ENCODE data around the gene KRT31. TPM values are rescaled to one million over a fixed set of nuclear protein-coding genes. Genes with fewer than 3 reads are reported as not detected.

Gene KRT31
- total and polyA plus RNA-seq, 2 of the 13 experiments (the other 11 are each of a cell fraction or from before 2014, with no cell fraction given) = 0.05 TPM; not detected in 1

DNA sequence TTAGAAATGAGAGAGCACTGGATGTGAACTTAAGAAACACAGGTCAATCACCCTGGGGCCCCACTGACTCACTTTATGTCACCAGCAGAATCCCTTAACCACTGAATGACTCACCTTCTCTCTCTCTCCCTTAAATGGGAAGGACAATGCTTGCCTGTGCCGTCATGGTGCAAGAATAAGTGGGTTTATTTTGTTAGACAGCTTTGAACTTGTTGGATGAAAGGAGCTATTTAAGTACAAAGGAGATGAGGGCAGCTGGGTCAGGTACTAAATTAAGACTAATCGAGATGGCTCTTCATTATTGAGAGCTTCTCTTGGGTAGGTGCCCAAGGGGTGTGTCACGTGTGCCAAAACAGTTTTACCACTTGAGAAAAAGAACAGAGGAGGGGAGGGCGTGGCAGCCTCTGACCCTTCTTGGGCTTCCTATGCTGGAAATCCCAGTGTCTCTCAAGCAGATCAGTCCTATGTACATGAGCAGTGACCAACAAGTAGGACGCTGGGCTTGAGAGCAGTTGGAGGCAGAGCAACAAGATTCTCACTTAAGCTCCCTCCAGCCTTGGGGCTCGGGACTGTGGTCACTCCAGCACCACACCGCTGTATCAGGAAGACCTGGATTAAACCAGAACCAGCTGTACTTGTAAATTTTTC lies 6.7 kb upstream of the KRT31 start (continued):
- TF ChIP-seq, protein P1, sequence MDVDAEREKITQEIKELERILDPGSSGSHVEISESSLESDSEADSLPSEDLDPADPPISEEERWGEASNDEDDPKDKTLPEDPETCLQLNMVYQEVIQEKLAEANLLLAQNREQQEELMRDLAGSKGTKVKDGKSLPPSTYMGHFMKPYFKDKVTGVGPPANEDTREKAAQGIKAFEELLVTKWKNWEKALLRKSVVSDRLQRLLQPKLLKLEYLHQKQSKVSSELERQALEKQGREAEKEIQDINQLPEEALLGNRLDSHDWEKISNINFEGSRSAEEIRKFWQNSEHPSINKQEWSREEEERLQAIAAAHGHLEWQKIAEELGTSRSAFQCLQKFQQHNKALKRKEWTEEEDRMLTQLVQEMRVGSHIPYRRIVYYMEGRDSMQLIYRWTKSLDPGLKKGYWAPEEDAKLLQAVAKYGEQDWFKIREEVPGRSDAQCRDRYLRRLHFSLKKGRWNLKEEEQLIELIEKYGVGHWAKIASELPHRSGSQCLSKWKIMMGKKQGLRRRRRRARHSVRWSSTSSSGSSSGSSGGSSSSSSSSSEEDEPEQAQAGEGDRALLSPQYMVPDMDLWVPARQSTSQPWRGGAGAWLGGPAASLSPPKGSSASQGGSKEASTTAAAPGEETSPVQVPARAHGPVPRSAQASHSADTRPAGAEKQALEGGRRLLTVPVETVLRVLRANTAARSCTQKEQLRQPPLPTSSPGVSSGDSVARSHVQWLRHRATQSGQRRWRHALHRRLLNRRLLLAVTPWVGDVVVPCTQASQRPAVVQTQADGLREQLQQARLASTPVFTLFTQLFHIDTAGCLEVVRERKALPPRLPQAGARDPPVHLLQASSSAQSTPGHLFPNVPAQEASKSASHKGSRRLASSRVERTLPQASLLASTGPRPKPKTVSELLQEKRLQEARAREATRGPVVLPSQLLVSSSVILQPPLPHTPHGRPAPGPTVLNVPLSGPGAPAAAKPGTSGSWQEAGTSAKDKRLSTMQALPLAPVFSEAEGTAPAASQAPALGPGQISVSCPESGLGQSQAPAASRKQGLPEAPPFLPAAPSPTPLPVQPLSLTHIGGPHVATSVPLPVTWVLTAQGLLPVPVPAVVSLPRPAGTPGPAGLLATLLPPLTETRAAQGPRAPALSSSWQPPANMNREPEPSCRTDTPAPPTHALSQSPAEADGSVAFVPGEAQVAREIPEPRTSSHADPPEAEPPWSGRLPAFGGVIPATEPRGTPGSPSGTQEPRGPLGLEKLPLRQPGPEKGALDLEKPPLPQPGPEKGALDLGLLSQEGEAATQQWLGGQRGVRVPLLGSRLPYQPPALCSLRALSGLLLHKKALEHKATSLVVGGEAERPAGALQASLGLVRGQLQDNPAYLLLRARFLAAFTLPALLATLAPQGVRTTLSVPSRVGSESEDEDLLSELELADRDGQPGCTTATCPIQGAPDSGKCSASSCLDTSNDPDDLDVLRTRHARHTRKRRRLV (CRISPR knock-in tag; IDR thresholded peaks at IDR 0.05) = no peak
- TF ChIP-seq FOXP1 (IDR thresholded peaks at IDR 0.05) (no peak), FOXP1 (CRISPR knock-in tag; IDR thresholded peaks at IDR 0.05) (0 out of 2 replicates have a peak, but pooled peaks have one; percentile 41), FOXA3 (CRISPR knock-in tag; IDR thresholded peaks at IDR 0.05) (peak; percentile 71), FOSL1 (CRISPR knock-in tag; IDR thresholded peaks at IDR 0.05; ENCODE audit: borderline replicate concordance) (peak; percentile 87), RXRA (CRISPR knock-in tag; IDR thresholded peaks at IDR 0.05) (peak; percentile 85; the same call in 1 of the 2 replicates), ZNF225 (CRISPR knock-in tag; IDR thresholded peaks at IDR 0.05) (no peak), RARA (CRISPR knock-in tag; IDR thresholded peaks at IDR 0.05) (peak; percentile 90), FOSL2 (CRISPR knock-in tag; IDR thresholded peaks at IDR 0.05) (peak; percentile 99), YEATS4 (CRISPR knock-in tag; IDR thresholded peaks at IDR 0.05; ENCODE audit: borderline replicate concordance) (no peak), SAP130 (CRISPR knock-in tag; IDR thresholded peaks at IDR 0.05; ENCODE audit: low read depth) (peak; percentile 61), NCOA2 (CRISPR knock-in tag; IDR thresholded peaks at IDR 0.05) (peak; percentile 58; the same call in 1 of the 2 replicates), JUNB (CRISPR knock-in tag; IDR thresholded peaks at IDR 0.05; ENCODE audit: borderline replicate concordance) (peak; percentile 85), EP300 (IDR thresholded peaks at IDR 0.05; ENCODE audit: low read depth in 2 of 2, low read length in 2 of 2) (peak in 1 of 2 experiments; percentile 87; a peak in 2 of 4 replicates), EP300 (CRISPR knock-in tag; IDR thresholded peaks at IDR 0.05; ENCODE audit: borderline replicate concordance) (peak; percentile 94), MBD4 (IDR thresholded peaks at IDR 0.05; ENCODE audit: borderline replicate concordance, low read length) (peak; percentile 54; the same call in 1 of the 2 replicates), RXRB (CRISPR knock-in tag; IDR thresholded peaks at IDR 0.05; ENCODE audit: borderline replicate concordance) (peak; percentile 78), SOX13 (IDR thresholded peaks at IDR 0.05) (peak; percentile 88), SOX13 (CRISPR knock-in tag; conservative IDR thresholded peaks at IDR 0.05 in 1 of 2, IDR thresholded peaks at IDR 0.05 in 1 of 2) (peak in 1 of 2 experiments; percentile 91; a peak in 2 of 4 replicates)
- TF ChIP-seq, protein P2, sequence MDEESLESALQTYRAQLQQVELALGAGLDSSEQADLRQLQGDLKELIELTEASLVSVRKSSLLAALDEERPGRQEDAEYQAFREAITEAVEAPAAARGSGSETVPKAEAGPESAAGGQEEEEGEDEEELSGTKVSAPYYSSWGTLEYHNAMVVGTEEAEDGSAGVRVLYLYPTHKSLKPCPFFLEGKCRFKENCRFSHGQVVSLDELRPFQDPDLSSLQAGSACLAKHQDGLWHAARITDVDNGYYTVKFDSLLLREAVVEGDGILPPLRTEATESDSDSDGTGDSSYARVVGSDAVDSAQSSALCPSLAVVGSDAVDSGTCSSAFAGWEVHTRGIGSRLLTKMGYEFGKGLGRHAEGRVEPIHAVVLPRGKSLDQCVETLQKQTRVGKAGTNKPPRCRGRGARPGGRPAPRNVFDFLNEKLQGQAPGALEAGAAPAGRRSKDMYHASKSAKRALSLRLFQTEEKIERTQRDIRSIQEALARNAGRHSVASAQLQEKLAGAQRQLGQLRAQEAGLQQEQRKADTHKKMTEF (CRISPR knock-in tag; IDR thresholded peaks at IDR 0.05) = 0 out of 2 replicates have a peak, but pooled peaks have one; percentile 37
- TF ChIP-seq, protein P3, sequence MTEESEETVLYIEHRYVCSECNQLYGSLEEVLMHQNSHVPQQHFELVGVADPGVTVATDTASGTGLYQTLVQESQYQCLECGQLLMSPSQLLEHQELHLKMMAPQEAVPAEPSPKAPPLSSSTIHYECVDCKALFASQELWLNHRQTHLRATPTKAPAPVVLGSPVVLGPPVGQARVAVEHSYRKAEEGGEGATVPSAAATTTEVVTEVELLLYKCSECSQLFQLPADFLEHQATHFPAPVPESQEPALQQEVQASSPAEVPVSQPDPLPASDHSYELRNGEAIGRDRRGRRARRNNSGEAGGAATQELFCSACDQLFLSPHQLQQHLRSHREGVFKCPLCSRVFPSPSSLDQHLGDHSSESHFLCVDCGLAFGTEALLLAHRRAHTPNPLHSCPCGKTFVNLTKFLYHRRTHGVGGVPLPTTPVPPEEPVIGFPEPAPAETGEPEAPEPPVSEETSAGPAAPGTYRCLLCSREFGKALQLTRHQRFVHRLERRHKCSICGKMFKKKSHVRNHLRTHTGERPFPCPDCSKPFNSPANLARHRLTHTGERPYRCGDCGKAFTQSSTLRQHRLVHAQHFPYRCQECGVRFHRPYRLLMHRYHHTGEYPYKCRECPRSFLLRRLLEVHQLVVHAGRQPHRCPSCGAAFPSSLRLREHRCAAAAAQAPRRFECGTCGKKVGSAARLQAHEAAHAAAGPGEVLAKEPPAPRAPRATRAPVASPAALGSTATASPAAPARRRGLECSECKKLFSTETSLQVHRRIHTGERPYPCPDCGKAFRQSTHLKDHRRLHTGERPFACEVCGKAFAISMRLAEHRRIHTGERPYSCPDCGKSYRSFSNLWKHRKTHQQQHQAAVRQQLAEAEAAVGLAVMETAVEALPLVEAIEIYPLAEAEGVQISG (CRISPR knock-in tag; IDR thresholded peaks at IDR 0.05) = no peak
